Germinal center (tissue), 1 donor: Measurements from ENCODE around the gene TRIM7.
"Not testable (repeated sequence)": the region's sequence is repeated elsewhere in the genome, so short reads cannot be mapped to it uniquely, and the experiment has no call there.

Experiments
- DNase-seq: peaks from one replicate; pipeline ENCODE4 v3.0.0; 2012; ENCODE audit warnings: mixed read lengths, low spot score

Gene TRIM7

GRCh38 chr5:181173027-181173419 is 32.0 kb downstream of the TRIM7 start:
- DNase-seq = no peak

DNA sequence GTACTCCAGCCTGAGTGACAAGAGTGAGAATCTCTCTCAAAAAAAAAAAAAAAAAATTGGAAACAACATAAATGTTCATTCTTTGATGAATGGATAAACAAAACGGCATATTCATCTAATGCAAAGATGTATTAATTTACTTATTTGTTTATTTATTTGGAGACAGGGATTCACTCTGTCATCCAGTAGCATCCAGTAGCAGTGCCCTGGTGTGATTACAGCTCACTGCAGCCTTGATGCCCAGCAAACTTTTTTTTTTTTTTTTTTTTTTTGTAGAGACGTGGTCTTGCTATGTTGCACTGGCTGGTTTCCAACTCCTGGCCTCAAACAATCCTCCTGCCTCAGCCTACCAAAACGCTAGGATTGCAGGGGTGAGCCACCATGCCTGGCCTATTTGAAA is 33.2 kb downstream of the TRIM7 start:
- DNase-seq = no peak

GRCh38 chr5:181170996-181171395 is 34.0 kb downstream of the TRIM7 start:
- DNase-seq = no peak

DNA sequence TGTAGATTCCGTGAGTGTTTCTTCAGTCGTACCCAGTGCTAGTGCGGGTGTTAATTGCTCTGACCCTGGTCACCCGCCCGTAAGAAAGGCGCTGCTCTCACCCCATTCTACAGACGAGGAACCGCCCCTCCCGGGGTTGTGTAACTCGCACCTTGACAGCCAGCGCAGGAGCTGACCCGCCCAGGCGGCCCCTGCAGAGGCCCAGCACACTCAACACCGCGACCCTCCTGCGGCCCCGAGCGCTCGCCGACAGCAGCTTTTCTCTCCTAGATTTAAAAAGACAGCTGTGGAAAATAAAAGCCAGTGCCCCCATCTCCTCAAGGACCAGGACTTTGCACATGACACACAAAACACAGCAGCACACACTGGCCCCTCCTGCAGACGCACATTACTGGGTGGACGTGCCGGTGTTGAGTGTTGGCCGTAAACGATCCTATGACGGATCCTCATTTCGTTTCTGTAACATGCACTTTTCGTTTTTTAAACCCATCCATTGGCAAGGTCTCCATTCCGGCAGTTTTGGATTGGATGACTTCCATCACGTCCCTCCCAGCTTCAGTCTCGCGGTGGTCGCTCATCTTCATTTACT is 34.7 kb downstream of the TRIM7 start:
- DNase-seq = no peak

DNA sequence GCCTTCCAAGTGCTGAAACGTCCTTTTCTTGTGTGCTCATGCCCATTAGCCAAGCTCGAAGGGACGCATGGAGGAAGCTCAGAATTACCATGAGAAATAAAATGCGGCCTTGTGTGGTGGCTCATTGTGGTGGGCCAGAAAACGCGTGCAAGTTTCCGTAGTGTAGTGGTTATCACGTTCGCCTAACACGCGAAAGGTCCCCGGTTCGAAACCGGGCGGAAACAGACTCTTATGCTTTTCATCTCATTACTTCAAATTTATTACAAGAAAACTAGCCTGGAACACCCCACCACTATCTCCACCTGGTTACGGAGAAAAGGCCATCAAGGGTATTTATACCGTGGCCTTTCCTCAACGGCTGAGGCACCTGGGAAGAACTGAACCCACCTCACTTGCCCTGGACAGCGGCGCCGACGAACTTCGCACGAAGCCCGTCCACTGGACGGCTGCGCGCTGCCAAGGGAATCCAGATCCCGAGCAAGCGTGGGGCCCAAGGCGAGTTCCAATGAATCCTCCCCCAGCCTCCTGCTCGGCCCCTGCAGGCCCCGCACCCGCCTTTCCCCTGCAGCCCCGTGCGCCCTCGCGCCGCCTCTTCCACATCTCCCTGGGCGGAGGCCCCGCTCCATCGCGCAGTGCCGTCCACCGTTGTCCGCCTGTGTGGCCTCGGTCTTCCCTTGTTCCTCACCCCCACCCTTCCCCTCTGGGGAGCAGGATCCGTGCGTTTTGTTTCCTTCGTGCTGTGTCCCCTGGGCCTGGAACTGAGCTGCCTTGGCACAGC is 35.3 kb downstream of the TRIM7 start:
- DNase-seq = not testable (repeated sequence)

GRCh38 chr5:181168595-181169118 is 36.3 kb downstream of the TRIM7 start:
- DNase-seq = no peak

- DNase-seq = no peak
These were observed 37.0 kb downstream of the TRIM7 start for GRCh38 chr5:181167814-181168488.

DNA sequence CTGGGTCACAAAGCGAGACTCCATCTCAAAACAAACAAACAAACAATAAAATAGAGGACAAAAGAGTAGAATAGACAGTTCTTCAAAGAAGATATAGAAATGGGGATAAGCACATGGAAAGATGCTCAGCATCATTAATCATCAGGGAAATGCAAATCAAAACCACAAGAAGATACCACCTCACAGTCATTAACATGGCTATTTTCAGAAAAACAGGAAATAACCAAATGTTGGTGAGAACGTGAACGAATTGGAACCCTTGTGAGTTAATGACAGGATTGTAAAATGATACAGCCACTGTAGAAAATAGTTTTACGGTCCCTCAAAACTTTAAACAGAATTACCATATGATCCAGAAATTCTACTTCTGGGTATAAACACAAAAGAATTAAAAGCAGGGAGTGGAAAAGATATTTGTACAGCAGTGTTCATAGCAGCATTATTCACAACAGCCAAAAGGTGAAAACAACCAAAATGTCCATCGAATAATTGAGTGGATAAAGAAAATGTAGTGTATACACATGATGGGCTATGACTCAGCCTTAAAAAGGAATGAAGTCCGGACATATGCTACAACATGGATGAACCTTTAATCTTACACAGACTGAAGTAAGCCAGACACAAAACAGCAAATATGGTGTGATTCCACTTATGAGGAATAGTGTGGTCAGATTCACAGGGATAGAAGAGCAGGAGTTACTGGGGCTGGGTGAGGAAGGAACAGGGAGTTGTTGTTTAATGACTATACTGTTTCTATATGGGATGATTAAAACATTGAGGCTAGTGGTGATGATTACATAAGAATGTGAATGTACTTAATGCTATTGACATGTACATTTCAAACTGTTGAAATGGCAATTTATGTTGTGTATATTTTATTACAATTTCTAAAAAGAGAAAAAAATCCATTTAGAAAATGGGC is 37.9 kb downstream of the TRIM7 start:
- no peak for DNase-seq

GRCh38 chr5:181164076-181164952 is 40.7 kb downstream of the TRIM7 start:
- no peak for DNase-seq

DNA sequence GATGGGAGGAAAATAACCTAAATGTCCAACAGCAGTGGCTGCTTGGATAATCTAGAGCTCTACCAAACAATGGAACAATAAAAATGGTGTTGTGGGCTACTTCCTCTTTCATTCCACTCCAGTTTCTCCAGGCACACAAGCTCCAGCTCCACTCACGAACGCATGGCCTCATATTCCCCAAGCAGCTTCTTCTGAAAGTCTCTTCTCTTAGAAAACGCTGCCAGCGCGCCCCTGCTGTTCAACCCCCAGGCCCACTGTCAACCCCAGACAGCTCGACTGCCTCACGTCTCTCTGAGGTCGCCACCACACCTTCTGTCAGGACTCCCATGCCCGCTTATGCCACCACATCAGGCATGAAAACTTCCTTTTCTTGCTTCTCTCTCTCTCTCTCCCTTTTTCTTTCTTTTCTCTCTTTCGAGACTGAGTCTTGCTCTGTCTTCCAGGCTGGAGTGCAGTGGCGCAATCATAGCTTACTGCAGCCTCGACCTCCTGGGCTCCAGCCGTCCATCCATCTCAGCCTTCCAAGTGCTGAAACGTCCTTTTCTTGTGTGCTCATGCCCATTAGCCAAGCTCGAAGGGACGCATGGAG is 41.4 kb downstream of the TRIM7 start:
- no peak for DNase-seq

- DNase-seq = no peak
These were observed 43.3 kb downstream of the TRIM7 start for GRCh38 chr5:181161534-181162175.

GRCh38 chr5:181160755-181161533 is 44.1 kb downstream of the TRIM7 start:
- DNase-seq = peak; percentile 56

GRCh38 chr5:181160152-181160754 is 44.7 kb downstream of the TRIM7 start:
- DNase-seq = peak; percentile 80

DNA sequence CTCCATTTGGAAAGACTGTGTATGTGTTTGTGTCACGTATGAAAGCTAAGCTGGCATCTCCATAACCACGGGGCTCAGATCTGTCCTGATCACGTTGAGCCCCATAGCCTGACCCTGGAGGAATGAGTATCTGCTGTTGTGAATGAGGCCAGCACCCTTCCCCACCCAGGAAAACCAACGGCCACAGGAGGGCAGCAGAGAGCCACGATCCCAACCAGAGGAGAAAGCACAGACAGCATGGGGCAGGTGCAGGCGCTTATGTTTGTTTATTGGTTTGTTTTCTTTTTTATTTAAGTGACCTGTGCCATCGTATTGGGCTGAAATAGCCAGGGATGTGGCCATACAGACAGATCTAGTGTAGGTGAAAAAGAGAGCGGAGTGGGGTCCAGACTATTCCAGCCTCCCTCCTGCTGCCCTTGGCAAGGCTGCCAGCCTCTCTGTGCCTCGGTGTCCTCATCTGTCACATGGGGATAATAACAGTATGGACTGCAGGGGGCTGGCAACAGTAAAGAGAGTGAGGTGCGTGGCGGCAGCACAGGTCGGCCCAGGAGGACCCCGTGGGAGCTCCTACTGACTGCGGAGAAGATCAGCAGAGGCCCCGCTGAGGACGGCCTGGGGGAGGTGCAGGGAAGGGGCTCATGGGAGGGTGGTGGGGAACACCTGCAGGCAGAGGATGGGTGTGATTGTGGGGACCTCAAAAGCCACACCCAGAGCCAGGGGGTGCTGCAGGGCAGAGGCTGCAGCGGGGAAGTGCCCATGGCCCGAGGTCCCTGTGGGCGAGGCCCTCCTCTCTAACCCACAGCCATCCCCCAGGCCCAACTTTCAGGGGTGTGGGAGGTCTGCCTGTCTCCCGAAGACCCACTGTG is 45.5 kb downstream of the TRIM7 start:
- peak; percentile 89 for DNase-seq

DNA sequence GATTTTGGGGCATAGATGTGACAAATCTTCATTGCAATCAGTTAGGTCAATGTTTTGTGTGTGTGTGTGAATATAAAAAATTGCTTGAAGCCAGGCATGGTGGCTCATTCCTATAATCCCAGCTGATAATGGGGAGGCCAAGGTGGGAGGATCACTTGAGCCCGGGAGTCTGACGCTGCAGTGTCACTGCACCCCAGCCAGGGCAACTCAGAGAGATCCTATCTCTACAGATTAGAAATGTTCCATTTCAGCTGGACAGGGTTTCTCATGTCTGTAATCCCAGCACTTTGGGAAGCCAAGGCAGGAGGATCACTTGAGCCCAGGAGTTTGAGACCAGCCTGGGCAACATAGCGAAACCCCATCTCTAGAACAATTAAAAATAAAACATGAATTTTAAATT is 46.1 kb downstream of the TRIM7 start:
- no peak for DNase-seq

- no peak for DNase-seq
These were observed 48.2 kb downstream of the TRIM7 start for GRCh38 chr5:181156758-181157157.

GRCh38 chr5:181153814-181154213 is 51.2 kb downstream of the TRIM7 start:
- DNase-seq = no peak

DNA sequence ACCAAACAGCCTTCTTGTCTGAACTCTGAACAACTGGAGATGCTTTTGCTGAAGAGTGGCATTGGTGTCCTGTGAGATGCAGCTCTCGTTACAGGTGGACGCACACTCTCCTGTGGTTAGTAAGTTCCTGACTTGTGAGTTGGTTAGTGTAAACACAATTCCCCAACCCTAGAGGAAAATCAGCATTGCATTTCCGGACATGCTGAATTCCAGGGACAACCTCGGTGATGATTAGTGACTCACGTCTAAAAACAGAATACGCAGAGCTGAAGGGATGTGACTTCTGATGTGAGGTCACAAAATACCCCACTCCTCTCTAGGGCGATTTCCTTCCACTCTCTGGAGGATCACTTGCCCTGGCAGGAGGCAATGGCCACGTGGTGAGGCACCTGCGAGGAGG is 52.6 kb downstream of the TRIM7 start:
- no peak for DNase-seq
